Neural cell (in vitro differentiated cells): ENCODE data around the gene GPR25. TPM values are rescaled to one million over a fixed set of nuclear protein-coding genes. Genes with fewer than 3 reads are reported as not detected.

Source experiments
- H2AFZ ChIP-seq: fragments of 200-600, 300-800 bp; sonication (generic), shearing (Covaris generic); 2 replicates; pipeline ENCODE4 v1.6.0; 2014; ENCODE audit warnings: low read depth, mild to moderate bottlenecking, antibody characterized with exemption, low read length, moderate library complexity
- H3F3A ChIP-seq: fragments of 200-600 bp; shearing (Covaris generic); 2 replicates; pipeline ENCODE4 v1.6.1; 2016; ENCODE audit warnings: mild to moderate bottlenecking, moderate library complexity, mixed read lengths, antibody characterized with exemption, low read length; ENCODE audit not compliant: insufficient read depth, poor library complexity, severe bottlenecking
- H3K27ac ChIP-seq: fragments of 200-600, 300-800 bp; sonication (generic), shearing (Covaris generic); 2 replicates; pipeline ENCODE4 v1.5.1; 2014; ENCODE audit warnings: mild to moderate bottlenecking, low read length, moderate library complexity
- H3K27me3 ChIP-seq: fragments of 300-800, 200-600 bp; sonication (generic), shearing (Covaris generic); 2 replicates; pipeline ENCODE4 v1.6.0; 2014; ENCODE audit warnings: mild to moderate bottlenecking, low read depth, low read length, moderate library complexity; ENCODE audit not compliant: insufficient read depth
- H3K36me3 ChIP-seq: fragments of 300-800, 200-600 bp; sonication (generic), shearing (Covaris generic); 2 replicates; pipeline ENCODE4 v1.5.1; 2014; ENCODE audit warnings: mild to moderate bottlenecking, antibody characterized with exemption, low read length, moderate library complexity; ENCODE audit not compliant: insufficient read depth
- H3K4me2 ChIP-seq: fragments of 300-800, 200-600 bp; sonication (generic), shearing (Covaris generic); 2 replicates; pipeline ENCODE4 v1.6.0; 2014; ENCODE audit warnings: mild to moderate bottlenecking, low read length
- H3K4me3 ChIP-seq: fragments of 300-800, 200-600 bp; sonication (generic), shearing (Covaris generic); 2 replicates; pipeline ENCODE4 v1.5.1; 2014; ENCODE audit warnings: mild to moderate bottlenecking, low read length, moderate library complexity
- H3K79me2 ChIP-seq: fragments of 200-600 bp; shearing (Covaris generic); replicated peaks from 2 replicates; pipeline ENCODE4 v1.6.0; 2014; ENCODE audit warnings: mild to moderate bottlenecking, low read length, moderate library complexity; ENCODE audit not compliant: insufficient read depth
- H3K9ac ChIP-seq: fragments of 300-800, 200-600 bp; sonication (generic), shearing (Covaris generic); 2 replicates; pipeline ENCODE4 v1.6.1; 2016; ENCODE audit warnings: mild to moderate bottlenecking, low read length, mixed read lengths
- H3K9me2 ChIP-seq: fragments of 200-600 bp; shearing (Covaris generic); 2 replicates; pipeline ENCODE4 v1.6.1; 2016; ENCODE audit warnings: mild to moderate bottlenecking, low read length, mixed read lengths; ENCODE audit not compliant: insufficient read depth
- H3K9me3 ChIP-seq: fragments of 200-600, 300-800 bp; sonication (generic), shearing (Covaris generic); 2 replicates; pipeline ENCODE4 v1.6.1; 2016; ENCODE audit warnings: mild to moderate bottlenecking, mixed run types, low read length, moderate library complexity, mixed read lengths
- H4K20me1 ChIP-seq: fragments of 200-600 bp; shearing (Covaris generic); 2 replicates; pipeline ENCODE4 v1.6.1; 2016; ENCODE audit warnings: mild to moderate bottlenecking, mixed run types; ENCODE audit not compliant: insufficient read depth
- CTCF ChIP-seq: fragments of 450-650 bp; IDR thresholded peaks from 2 replicates; pipeline ENCODE4 v1.5.1; 2014; ENCODE audit warnings: antibody characterized with exemption, mild to moderate bottlenecking, moderate library complexity; ENCODE audit not compliant: poor library complexity, severe bottlenecking
- EP300 ChIP-seq: fragments of 450-650 bp; conservative IDR thresholded peaks from 2 replicates; pipeline ENCODE4 v1.6.1; 2014; ENCODE audit warnings: antibody characterized with exemption, mild to moderate bottlenecking, moderate library complexity; ENCODE audit not compliant: poor library complexity, severe bottlenecking
- EZH2 ChIP-seq: fragments of 200-600, 300-800 bp; shearing (Covaris generic), sonication (generic); IDR thresholded peaks from 2 replicates; pipeline ENCODE4 v1.6.1; 2014; ENCODE audit warnings: antibody characterized with exemption, low read length, borderline replicate concordance, mild to moderate bottlenecking; ENCODE audit not compliant: insufficient read depth, poor library complexity, severe bottlenecking
- MXI1 ChIP-seq: fragments of 450-650 bp; conservative IDR thresholded peaks from 2 replicates; pipeline ENCODE4 v1.6.1; 2014; ENCODE audit warnings: antibody characterized with exemption, mild to moderate bottlenecking; ENCODE audit not compliant: poor library complexity, severe bottlenecking
- POLR2AphosphoS5 ChIP-seq: IDR thresholded peaks from 2 replicates; pipeline ENCODE4 v1.6.1; 2012
- RAD21 ChIP-seq: fragments of 450-650 bp; conservative IDR thresholded peaks from 2 replicates; pipeline ENCODE4 v1.6.1; 2014; ENCODE audit warnings: antibody characterized with exemption, mild to moderate bottlenecking, moderate library complexity
- SMC3 ChIP-seq: fragments of 450-650 bp; conservative IDR thresholded peaks from 2 replicates; pipeline ENCODE4 v1.6.1; 2014; ENCODE audit warnings: antibody characterized with exemption, mild to moderate bottlenecking, moderate library complexity; ENCODE audit not compliant: poor library complexity
- TAF1 ChIP-seq: IDR thresholded peaks from 2 replicates; pipeline ENCODE4 v1.6.1; 2012; ENCODE audit warnings: low read depth
- polyA plus RNA-seq: library from polyadenylated mRNA; depleted of rRNA; stranded (reverse); fragments of >200 nt; gene quantifications from 2 replicates; pipeline ENCODE4 v1.2.3, GENCODE V29; 2014
- TF ChIP-seq, protein P1 (sequence below): IDR thresholded peaks from 2 replicates; pipeline ENCODE4 v1.6.1; 2012; ENCODE audit warnings: borderline replicate concordance

GPR25 gene
- polyA plus RNA-seq, 1 donor from 2014 or later = not detected

GRCh38 chr1:200862713-200863415 is 9.9 kb upstream of the GPR25 start:
- Histone ChIP-seq H2AFZ (no peak overlapping the region), H3K4me2 (no peak overlapping the region), H3F3A (no peaks in the 10 kb centered on the region), H3K36me3 (peaks cover 4% of the 10 kb centered on the region), H3K79me2 (no peaks in the 10 kb centered on the region), H3K4me3 (no peak overlapping the region), H4K20me1 (no peaks in the 10 kb centered on the region), H3K9ac (no peak overlapping the region), H3K27ac (no peak overlapping the region), H3K9me3 (no peaks in the 10 kb centered on the region), H3K9me2 (no peaks in the 10 kb centered on the region), H3K27me3 (no peaks in the 10 kb centered on the region)
- TF ChIP-seq POLR2AphosphoS5 (no peak), RAD21 (no peak), MXI1 (no peak), SMC3 (no peak)
- TF ChIP-seq, protein P1, sequence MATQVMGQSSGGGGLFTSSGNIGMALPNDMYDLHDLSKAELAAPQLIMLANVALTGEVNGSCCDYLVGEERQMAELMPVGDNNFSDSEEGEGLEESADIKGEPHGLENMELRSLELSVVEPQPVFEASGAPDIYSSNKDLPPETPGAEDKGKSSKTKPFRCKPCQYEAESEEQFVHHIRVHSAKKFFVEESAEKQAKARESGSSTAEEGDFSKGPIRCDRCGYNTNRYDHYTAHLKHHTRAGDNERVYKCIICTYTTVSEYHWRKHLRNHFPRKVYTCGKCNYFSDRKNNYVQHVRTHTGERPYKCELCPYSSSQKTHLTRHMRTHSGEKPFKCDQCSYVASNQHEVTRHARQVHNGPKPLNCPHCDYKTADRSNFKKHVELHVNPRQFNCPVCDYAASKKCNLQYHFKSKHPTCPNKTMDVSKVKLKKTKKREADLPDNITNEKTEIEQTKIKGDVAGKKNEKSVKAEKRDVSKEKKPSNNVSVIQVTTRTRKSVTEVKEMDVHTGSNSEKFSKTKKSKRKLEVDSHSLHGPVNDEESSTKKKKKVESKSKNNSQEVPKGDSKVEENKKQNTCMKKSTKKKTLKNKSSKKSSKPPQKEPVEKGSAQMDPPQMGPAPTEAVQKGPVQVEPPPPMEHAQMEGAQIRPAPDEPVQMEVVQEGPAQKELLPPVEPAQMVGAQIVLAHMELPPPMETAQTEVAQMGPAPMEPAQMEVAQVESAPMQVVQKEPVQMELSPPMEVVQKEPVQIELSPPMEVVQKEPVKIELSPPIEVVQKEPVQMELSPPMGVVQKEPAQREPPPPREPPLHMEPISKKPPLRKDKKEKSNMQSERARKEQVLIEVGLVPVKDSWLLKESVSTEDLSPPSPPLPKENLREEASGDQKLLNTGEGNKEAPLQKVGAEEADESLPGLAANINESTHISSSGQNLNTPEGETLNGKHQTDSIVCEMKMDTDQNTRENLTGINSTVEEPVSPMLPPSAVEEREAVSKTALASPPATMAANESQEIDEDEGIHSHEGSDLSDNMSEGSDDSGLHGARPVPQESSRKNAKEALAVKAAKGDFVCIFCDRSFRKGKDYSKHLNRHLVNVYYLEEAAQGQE = no peak

DNA sequence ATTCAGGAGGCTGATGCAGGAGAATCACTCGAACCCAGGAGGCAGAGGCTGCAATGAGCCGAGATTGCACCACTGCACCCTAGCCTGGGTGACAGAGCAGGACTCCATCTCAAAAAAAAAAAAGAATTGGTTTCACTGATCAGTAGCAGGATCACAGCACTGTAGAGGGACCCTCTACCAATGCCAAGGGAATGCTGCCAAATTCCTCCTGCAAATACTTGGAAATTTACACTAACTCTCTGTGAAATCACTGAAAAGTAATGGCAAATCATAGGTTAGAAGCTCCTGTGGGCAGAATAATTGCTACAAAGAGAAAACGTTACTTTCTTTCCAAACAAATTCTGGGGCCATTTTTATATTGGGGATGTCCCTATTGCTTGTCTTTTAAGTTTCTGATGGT is 6.7 kb upstream of the GPR25 start:
- Histone ChIP-seq H3K4me2 (no peak overlapping the region), H3F3A (no peaks in the 10 kb centered on the region), H3K27ac (no peak overlapping the region), H3K9me3 (no peaks in the 10 kb centered on the region), H3K9ac (no peak overlapping the region), H3K9me2 (no peaks in the 10 kb centered on the region), H2AFZ (no peak overlapping the region), H4K20me1 (no peaks in the 10 kb centered on the region), H3K79me2 (no peaks in the 10 kb centered on the region), H3K36me3 (peaks cover 4% of the 10 kb centered on the region), H3K27me3 (no peaks in the 10 kb centered on the region), H3K4me3 (no peak overlapping the region)
- no peak for TF ChIP-seq SMC3
- TF ChIP-seq MXI1 = no peak
- TF ChIP-seq EP300 = no peak
- TF ChIP-seq, protein P1 = no peak
- TF ChIP-seq RAD21 = no peak
- TF ChIP-seq CTCF = no peak
- no peak for TF ChIP-seq TAF1
- no peak for TF ChIP-seq POLR2AphosphoS5
- no peak for TF ChIP-seq EZH2
